CD4-positive, alpha-beta memory T cell (primary cell): Measurements from ENCODE around the gene NT5C3A. TPM values are rescaled to one million over a fixed set of nuclear protein-coding genes. Genes with fewer than 3 reads are reported as not detected.

Experiments
- CTCF ChIA-PET: fragments of 350-600 bp; sonication (Branson Sonifier 250); formaldehyde crosslinking; loops from one replicate; lab custom pipeline; 2021; ENCODE audit warnings: inconsistent platforms; ENCODE audit not compliant: partially characterized antibody; lab: Charles Lee
- POLR2A ChIA-PET: fragments of 350-600 bp; sonication (Branson Sonifier 250); formaldehyde crosslinking; loops from one replicate; lab custom pipeline; 2021; ENCODE audit not compliant: partially characterized antibody; lab: Charles Lee
- DNase-seq, 5 donors: peaks; one replicate each; pipeline versions ENCODE4 v3.0.0 to v3.0.0-alpha.2; 2020 to 2022; ENCODE audit warnings: mixed read lengths in 1 of 5
- H3K27ac ChIP-seq: one replicate; pipeline ENCODE4 v1.7.0; 2013; ENCODE audit warnings: low read depth, low read length
- H3K27me3 ChIP-seq: 2 replicates; pipeline ENCODE4 v1.7.0; 2013; ENCODE audit warnings: mild to moderate bottlenecking, low read length, moderate library complexity; ENCODE audit not compliant: insufficient read depth
- H3K36me3 ChIP-seq: 2 replicates; pipeline ENCODE4 v1.7.0; 2013; ENCODE audit warnings: mild to moderate bottlenecking, low read length, moderate library complexity; ENCODE audit not compliant: insufficient read depth
- H3K4me1 ChIP-seq: 2 replicates; pipeline ENCODE4 v1.7.0; 2013; ENCODE audit warnings: mild to moderate bottlenecking, low read length, moderate library complexity; ENCODE audit not compliant: insufficient read depth
- H3K4me3 ChIP-seq, 2 donors: one replicate each; pipeline ENCODE4 v1.7.0; 2013; ENCODE audit warnings: low read length in 2 of 2, mild to moderate bottlenecking in 1 of 2
- H3K9me3 ChIP-seq, 2 donors: one replicate each; pipeline ENCODE4 v1.7.0; 2013; ENCODE audit warnings: low read length in 2 of 2, control low read depth in 1 of 2; ENCODE audit not compliant: control insufficient read depth in 1 of 2
- H3K27ac Mint-ChIP-seq, 7 donors: one replicate each; pipeline ENCODE4 v1.8.0; 2020 to 2021; ENCODE audit warnings: mixed read lengths in 7 of 7, mild to moderate bottlenecking in 6 of 7, inconsistent platforms in 3 of 7, moderate library complexity in 3 of 7
- H3K27me3 Mint-ChIP-seq, 2 donors: one replicate each; pipeline ENCODE4 v1.8.0; 2020 to 2021; ENCODE audit warnings: mixed read lengths in 2 of 2
- H3K36me3 Mint-ChIP-seq, 2 donors: one replicate each; pipeline ENCODE4 v1.8.0; 2020 to 2021; ENCODE audit warnings: mixed read lengths in 2 of 2, inconsistent platforms in 1 of 2, mild to moderate bottlenecking in 1 of 2
- H3K4me1 Mint-ChIP-seq, 4 donors: one replicate each; pipeline ENCODE4 v1.8.0; 2020 to 2021; ENCODE audit warnings: mixed read lengths in 4 of 4, mild to moderate bottlenecking in 1 of 4
- H3K4me3 Mint-ChIP-seq, 8 donors: one replicate each; pipeline ENCODE4 v1.8.0; 2020 to 2021; ENCODE audit warnings: mixed read lengths in 8 of 8, mild to moderate bottlenecking in 7 of 8, moderate library complexity in 6 of 8, inconsistent platforms in 3 of 8
- H3K9me3 Mint-ChIP-seq, 8 donors: one replicate each; pipeline ENCODE4 v1.8.0; 2020 to 2021; ENCODE audit warnings: mixed read lengths in 8 of 8, mild to moderate bottlenecking in 5 of 8, inconsistent platforms in 3 of 8, moderate library complexity in 1 of 8
- intact Hi-C: fragments of 100-400 bp; cut with micrococcal nuclease; formaldehyde crosslinking; loops from one replicate; pipeline ENCODE4 v1.15.1; 2023
- polyA plus RNA-seq, 2 donors: library from polyadenylated mRNA; unstranded; fragments of 300-500 nt; fragmentation: Illumina TruSeq; gene quantifications; one replicate each; pipeline ENCODE4 v1.2.3, GENCODE V29; 2021
- total RNA-seq, 2 experiments: library from RNA; stranded (reverse); gene quantifications; one replicate each; pipeline ENCODE4 v1.2.3, GENCODE V29; 2021

NT5C3A gene
- total and polyA plus RNA-seq, 4 experiments from 2014 or later, result 44.2 to 93.9 (median 48.8) TPM

GRCh38 chr7:33054261-33054964 is 8.2 kb downstream of the NT5C3A start:
- CTCF ChIA-PET, result interaction anchor here (0.8 to 5.0 kb wide), 6 partner anchors 8 to 208 kb away, joined by 3 to 33 read pairs (median 16); partner anchors contain the start of gene NT5C3A
- Mint-ChIP-seq H3K4me3 (peak overlapping the region in 2 of 8 donors; percentile 1 to 31), H3K4me1 (peaks cover 38 to 75% (median 57%) of the 10 kb centered on the region in 4 donors)

GRCh38 chr7:33053721-33054120 is 8.9 kb downstream of the NT5C3A start:
- no peaks in the 10 kb centered on the region for H3K36me3 ChIP-seq
- H3K4me3 ChIP-seq, result no peak overlapping the region
- no peak for DNase-seq
- Mint-ChIP-seq H3K27ac (peak overlapping the region; percentile 53 to 91 (median 79)), H3K36me3 (peaks cover 1 to 6% of the 10 kb centered on the region in 2 donors), H3K27me3 (no peaks in the 10 kb centered on the region), H3K9me3 (no peaks in the 10 kb centered on the region), H3K4me1 (peaks cover 35 to 73% (median 55%) of the 10 kb centered on the region in 4 donors), H3K4me3 (peak overlapping the region in 1 of 8 donors; percentile 1)
- ChIA-PET CTCF (interaction anchor here (0.8 to 5.0 kb wide), 7 partner anchors 9 to 252 kb away, joined by 3 to 33 read pairs (median 10); partner anchors contain the start of gene NT5C3A), POLR2A (interaction anchor here (1.0 to 3.8 kb wide), 6 partner anchors 9 to 558 kb away, joined by 3 to 29 read pairs (median 10); partner anchors contain the start of genes AVL9, KBTBD2, NT5C3A and RP9)
- no peaks in the 10 kb centered on the region for H3K27me3 ChIP-seq
- no peaks in the 10 kb centered on the region for H3K9me3 ChIP-seq
- peaks cover 38% of the 10 kb centered on the region for H3K4me1 ChIP-seq
- intact Hi-C loops, result loop anchor here (1.0 kb wide), 1 partner anchor 9 kb away; the partner anchor contains the start of gene NT5C3A
- peak overlapping the region; percentile 8 for H3K27ac ChIP-seq

More at GRCh38 chr7:33054261-33054964, 8.2 kb downstream of the NT5C3A start:
- H3K27me3 Mint-ChIP-seq, result no peaks in the 10 kb centered on the region
- POLR2A ChIA-PET, result interaction anchor here (1.0 to 3.8 kb wide), 6 partner anchors 8 to 559 kb away, joined by 3 to 29 read pairs (median 10); partner anchors contain the start of genes AVL9, KBTBD2, NT5C3A and RP9
- Histone ChIP-seq H3K27ac (peak overlapping the region; percentile 8), H3K4me1 (peaks cover 45% of the 10 kb centered on the region), H3K4me3 (no peak overlapping the region), H3K9me3 (no peaks in the 10 kb centered on the region), H3K36me3 (no peaks in the 10 kb centered on the region), H3K27me3 (no peaks in the 10 kb centered on the region)
- H3K9me3 Mint-ChIP-seq, result no peaks in the 10 kb centered on the region
- intact Hi-C loops, result loop anchor here (1.0 kb wide), 1 partner anchor 8 kb away; the partner anchor contains the start of gene NT5C3A
- H3K27ac Mint-ChIP-seq, result peak overlapping the region; percentile 19 to 91 (median 79)
- DNase-seq, result peak in 4 of 5 donors; percentile 22 to 36 (median 27)
- H3K36me3 Mint-ChIP-seq, result peaks cover 1 to 7% of the 10 kb centered on the region in 2 donors

GRCh38 chr7:33050535-33051318 is 11.8 kb downstream of the NT5C3A start:
- peaks cover 0 to 1% of the 10 kb centered on the region in 2 donors for H3K36me3 Mint-ChIP-seq
- no peak overlapping the region for H3K27ac ChIP-seq
- H3K4me3 ChIP-seq, result no peak overlapping the region
- no peaks in the 10 kb centered on the region for H3K36me3 ChIP-seq
- ChIA-PET POLR2A (interaction anchor here (1.7 to 4.3 kb wide), 3 partner anchors 10 to 12 kb away, joined by 6 to 17 read pairs (median 7); partner anchors contain the start of gene NT5C3A), CTCF (interaction anchor here (1.1 to 4.7 kb wide), 8 partner anchors 10 to 204 kb away, joined by 4 to 29 read pairs (median 17); partner anchors contain the start of genes NT5C3A and RP9)
- intact Hi-C loops, result loop anchor here (1.0 kb wide), 4 partner anchors 85 to 250 kb away; no protein-coding TSS in a partner anchor
- no peaks in the 10 kb centered on the region for H3K27me3 Mint-ChIP-seq
- H3K9me3 ChIP-seq, result no peaks in the 10 kb centered on the region
- peaks cover 28 to 70% (median 47%) of the 10 kb centered on the region in 4 donors for H3K4me1 Mint-ChIP-seq
- peak overlapping the region in 4 of 7 donors; percentile 10 to 39 (median 29) for H3K27ac Mint-ChIP-seq
- no peaks in the 10 kb centered on the region for H3K27me3 ChIP-seq
- no peaks in the 10 kb centered on the region for H3K9me3 Mint-ChIP-seq
- peak; percentile 41 to 61 (median 55) for DNase-seq
- H3K4me3 Mint-ChIP-seq, result peak overlapping the region in 1 of 8 donors; percentile 1
- peaks cover 50% of the 10 kb centered on the region for H3K4me1 ChIP-seq

GRCh38 chr7:33048704-33049103 is 13.9 kb downstream of the NT5C3A start:
- no peak for DNase-seq
- Mint-ChIP-seq H3K9me3 (no peaks in the 10 kb centered on the region), H3K4me3 (no peak overlapping the region), H3K36me3 (no peaks in the 10 kb centered on the region), H3K27me3 (no peaks in the 10 kb centered on the region), H3K27ac (no peak overlapping the region), H3K4me1 (peaks cover 27 to 63% (median 42%) of the 10 kb centered on the region in 4 donors)
- intact Hi-C loops, result no loop called here
- Histone ChIP-seq H3K36me3 (no peaks in the 10 kb centered on the region), H3K9me3 (no peaks in the 10 kb centered on the region), H3K4me1 (peaks cover 50% of the 10 kb centered on the region), H3K27me3 (no peaks in the 10 kb centered on the region), H3K27ac (no peak overlapping the region), H3K4me3 (no peak overlapping the region)
- ChIA-PET CTCF (interaction anchor here (0.8 to 2.6 kb wide), 9 partner anchors 8 to 202 kb away, joined by 3 to 29 read pairs (median 10); partner anchors contain the start of genes NT5C3A and RP9), POLR2A (interaction anchor here (1.7 to 4.3 kb wide), 4 partner anchors 8 to 14 kb away, joined by 6 to 17 read pairs (median 9); partner anchors contain the start of gene NT5C3A)

- Histone ChIP-seq H3K9me3 (no peaks in the 10 kb centered on the region), H3K4me3 (no peak overlapping the region), H3K36me3 (no peaks in the 10 kb centered on the region), H3K27me3 (no peaks in the 10 kb centered on the region), H3K4me1 (peaks cover 50% of the 10 kb centered on the region), H3K27ac (no peak overlapping the region)
- Mint-ChIP-seq H3K4me1 (peaks cover 29 to 64% (median 44%) of the 10 kb centered on the region in 4 donors), H3K9me3 (no peaks in the 10 kb centered on the region), H3K27me3 (no peaks in the 10 kb centered on the region), H3K27ac (peak overlapping the region in 1 of 7 donors; percentile 65), H3K4me3 (no peak overlapping the region), H3K36me3 (no peaks in the 10 kb centered on the region)
- intact Hi-C loops, result no loop called here
- no peak for DNase-seq
- ChIA-PET POLR2A (interaction anchor here (2.4 to 4.3 kb wide), 3 partner anchors 9 to 15 kb away, joined by 7 to 17 read pairs (median 11); partner anchors contain the start of gene NT5C3A), CTCF (interaction anchor here (0.8 to 2.6 kb wide), 9 partner anchors 8 to 202 kb away, joined by 3 to 29 read pairs (median 10); partner anchors contain the start of genes NT5C3A and RP9)
Observed at GRCh38 chr7:33048257-33048656, 14.3 kb downstream of the NT5C3A start.

GRCh38 chr7:33044986-33045385 is 17.6 kb downstream of the NT5C3A start:
- H3K27ac ChIP-seq, result no peak overlapping the region
- peaks cover 63% of the 10 kb centered on the region for H3K4me1 ChIP-seq
- H3K36me3 Mint-ChIP-seq, result no peaks in the 10 kb centered on the region
- no peak for DNase-seq
- H3K27ac Mint-ChIP-seq, result peak overlapping the region in 3 of 7 donors; percentile 12 to 62 (median 18)
- no peaks in the 10 kb centered on the region for H3K9me3 ChIP-seq
- POLR2A ChIA-PET, result no interaction called here
- H3K36me3 ChIP-seq, result no peaks in the 10 kb centered on the region
- H3K4me3 ChIP-seq, result no peak overlapping the region
- H3K27me3 ChIP-seq, result no peaks in the 10 kb centered on the region
- no peaks in the 10 kb centered on the region for H3K27me3 Mint-ChIP-seq
- H3K4me3 Mint-ChIP-seq, result no peak overlapping the region
- intact Hi-C loops, result loop anchor here (5.0 kb wide), 1 partner anchor 553 kb away; the partner anchor contains the start of gene LSM5
- H3K4me1 Mint-ChIP-seq, result peaks cover 21 to 54% (median 42%) of the 10 kb centered on the region in 4 donors
- H3K9me3 Mint-ChIP-seq, result no peaks in the 10 kb centered on the region
- CTCF ChIA-PET, result no interaction called here
